D721Med (cell line): ENCODE measurements around the gene LMX1B.
A peak's percentile ranks its signal among the peaks of the same experiment; 100 is the strongest.
"Not testable (repeated sequence)": the region's sequence is repeated elsewhere in the genome, so short reads cannot be mapped to it uniquely, and the experiment has no call there.

Source experiments
- DNase-seq: peaks from one replicate; pipeline ENCODE4 v3.0.0; 2011; ENCODE audit warnings: low spot score; ENCODE audit not compliant: insufficient read length
- FAIRE-seq: peaks from 2 replicates; lab custom pipeline; 2011; peaks lifted over from hg19 to GRCh38; lab: Jason Lieb, UNC
- CTCF ChIP-seq: IDR thresholded peaks from 2 replicates; pipeline ENCODE4 v1.5.1; 2012; ENCODE audit warnings: mild to moderate bottlenecking, control low read depth; ENCODE audit not compliant: insufficient read depth; ENCODE audit errors: missing control alignments

The LMX1B gene

GRCh38 chr9:126613651-126614050 lies at the start of gene LMX1B:
Gene LMX1B, plus strand, starts transcription at chr9:126613928. Its CDS starts 522 bp downstream, at chr9:126614450.
- no peak for TF ChIP-seq CTCF
- DNase-seq (peak; percentile 58), FAIRE-seq (no peak)

GRCh38 chr9:126564128-126564527 lies 49.6 kb upstream of the LMX1B start:
- DNase-seq (no peak), FAIRE-seq (no peak)
- TF ChIP-seq CTCF, result no peak

- DNase-seq (no peak), FAIRE-seq (no peak)
- TF ChIP-seq CTCF, result peak; percentile 3
Observed at GRCh38 chr9:126564716-126565115, 49.0 kb upstream of the LMX1B start.

GRCh38 chr9:126565336-126566128 lies 48.2 kb upstream of the LMX1B start:
- no peak for TF ChIP-seq CTCF
- DNase-seq (no peak), FAIRE-seq (no peak)

GRCh38 chr9:126569036-126569435 lies 44.7 kb upstream of the LMX1B start:
- no peak for FAIRE-seq
- no peak for TF ChIP-seq CTCF
- DNase-seq, result no peak

- no peak for FAIRE-seq
- no peak for TF ChIP-seq CTCF
- no peak for DNase-seq
Observed at GRCh38 chr9:126578029-126578428, 35.7 kb upstream of the LMX1B start.

GRCh38 chr9:126580319-126580718 lies 33.4 kb upstream of the LMX1B start:
- DNase-seq, result not testable (repeated sequence)

More at GRCh38 chr9:126580319-126580718, 33.4 kb upstream of the LMX1B start:
- FAIRE-seq, result not testable (repeated sequence)
